HEK293 (cell line): ENCODE measurements around the gene FAM240B.

Experiments
- CTCF ChIA-PET: fragments of 350-600 bp; formaldehyde crosslinking; extraction: SDS; loops from one replicate; lab custom pipeline; 2021; ENCODE audit warnings: antibody characterized with exemption; lab: Yijun Ruan, JAX
- POLR2A ChIA-PET: fragments of 300-600 bp; formaldehyde crosslinking; extraction: SDS; loops from one replicate; lab custom pipeline; 2020; ENCODE audit warnings: antibody characterized with exemption, inconsistent platforms; lab: Yijun Ruan, JAX
- H3K27ac ChIP-seq: fragments of 200-500 bp; sonication (Bioruptor generic); 2 replicates; pipeline ENCODE4 v1.5.1; 2014; ENCODE audit warnings: low read depth, low read length, control low read depth, inconsistent platforms; ENCODE audit errors: extremely low read depth
- H3K36me3 ChIP-seq, 2 experiments: fragments of 200-500 bp in 1 of 2; sonication (Bioruptor generic) in 1 of 2; 1 replicate in 1 of 2; 2 replicates in 1 of 2; pipeline ENCODE4 v1.5.1; 2014 to 2017; ENCODE audit warnings: inconsistent platforms in 2 of 2, low read length in 2 of 2; ENCODE audit not compliant: control insufficient read depth in 2 of 2, insufficient read depth in 1 of 2
- H3K4me1 ChIP-seq: fragments of 200-500 bp; sonication (Bioruptor generic); 2 replicates; pipeline ENCODE4 v1.5.1; 2014; ENCODE audit warnings: mild to moderate bottlenecking, low read length, inconsistent platforms; ENCODE audit not compliant: control insufficient read depth, insufficient read depth
- H3K4me3 ChIP-seq: 2 replicates; pipeline ENCODE4 v1.5.1; 2011; ENCODE audit warnings: low read depth, mild to moderate bottlenecking, control low read depth, low read length, moderate library complexity
- H3K9me3 ChIP-seq: fragments of 200-500 bp; sonication (Bioruptor generic); 2 replicates; pipeline ENCODE4 v1.5.1; 2014; ENCODE audit warnings: low read depth, low read length, inconsistent platforms; ENCODE audit not compliant: control insufficient read depth, insufficient read depth
- BCL11A ChIP-seq: fragments of 450-650 bp; formaldehyde crosslinking; IDR thresholded peaks from 2 replicates; pipeline ENCODE4 v1.5.1; 2016; ENCODE audit warnings: low read depth, missing biosample characterization, missing genetic modification characterization
- HOXD13 ChIP-seq: sonication (generic); formaldehyde crosslinking; IDR thresholded peaks from 2 replicates; pipeline ENCODE4 v1.8.0; 2022; ENCODE audit warnings: missing genetic modification reagents, borderline replicate concordance
- KLF10 ChIP-seq: fragments of 450-650 bp; IDR thresholded peaks from 2 replicates; pipeline ENCODE4 v1.5.1; 2018; ENCODE audit warnings: missing biosample characterization, mild to moderate bottlenecking, missing genetic modification characterization
- ZEB2 ChIP-seq: fragments of 450-650 bp; formaldehyde crosslinking; IDR thresholded peaks from 2 replicates; pipeline ENCODE4 v1.5.1; 2016; ENCODE audit warnings: missing biosample characterization, missing genetic modification characterization
- ZIC2 ChIP-seq: fragments of 450-650 bp; formaldehyde crosslinking; IDR thresholded peaks from 2 replicates; pipeline ENCODE4 v1.5.1; 2016; ENCODE audit warnings: missing biosample characterization, missing genetic modification characterization
- ZNF148 ChIP-seq: fragments of 450-650 bp; formaldehyde crosslinking; IDR thresholded peaks from 2 replicates; pipeline ENCODE4 v1.5.0; 2017; ENCODE audit warnings: missing biosample characterization, missing genetic modification characterization, borderline replicate concordance
- ZNF324 ChIP-seq: fragments of 450-650 bp; formaldehyde crosslinking; IDR thresholded peaks from 2 replicates; pipeline ENCODE4 v1.5.1; 2016; ENCODE audit warnings: missing biosample characterization, missing genetic modification characterization
- ZNF404 ChIP-seq: fragments of 450-650 bp; formaldehyde crosslinking; IDR thresholded peaks from 2 replicates; pipeline ENCODE4 v1.5.1; 2017; ENCODE audit warnings: missing biosample characterization, missing genetic modification characterization
- ZNF518A ChIP-seq: fragments of 450-650 bp; formaldehyde crosslinking; conservative IDR thresholded peaks from 2 replicates; pipeline ENCODE4 v1.5.1; 2016; ENCODE audit warnings: low read depth, missing biosample characterization, missing genetic modification characterization
- ZNF624 ChIP-seq: fragments of 450-650 bp; formaldehyde crosslinking; IDR thresholded peaks from 2 replicates; pipeline ENCODE4 v1.5.1; 2017; ENCODE audit warnings: missing biosample characterization, missing genetic modification characterization
- ZNF654 ChIP-seq: fragments of 450-650 bp; formaldehyde crosslinking; IDR thresholded peaks from 2 replicates; pipeline ENCODE4 v1.5.1; 2016; ENCODE audit warnings: low read depth, missing biosample characterization, missing genetic modification characterization
- ZNF777 ChIP-seq: fragments of 450-650 bp; formaldehyde crosslinking; IDR thresholded peaks from 2 replicates; pipeline ENCODE4 v1.5.1; 2017; ENCODE audit warnings: missing biosample characterization, missing genetic modification characterization, borderline replicate concordance
- ZNF792 ChIP-seq: fragments of 450-650 bp; formaldehyde crosslinking; IDR thresholded peaks from 2 replicates; pipeline ENCODE4 v1.5.1; 2016; ENCODE audit warnings: missing biosample characterization, missing genetic modification characterization
- TF ChIP-seq, protein P1 (sequence below): fragments of 450-650 bp; formaldehyde crosslinking; IDR thresholded peaks from 2 replicates; pipeline ENCODE4 v1.5.1; 2016; ENCODE audit warnings: missing biosample characterization, missing genetic modification characterization
- TF ChIP-seq, protein P2 (sequence below): fragments of 450-650 bp; formaldehyde crosslinking; IDR thresholded peaks from 2 replicates; pipeline ENCODE4 v1.5.1; 2016; ENCODE audit warnings: missing biosample characterization, missing genetic modification characterization

Gene FAM240B

DNA sequence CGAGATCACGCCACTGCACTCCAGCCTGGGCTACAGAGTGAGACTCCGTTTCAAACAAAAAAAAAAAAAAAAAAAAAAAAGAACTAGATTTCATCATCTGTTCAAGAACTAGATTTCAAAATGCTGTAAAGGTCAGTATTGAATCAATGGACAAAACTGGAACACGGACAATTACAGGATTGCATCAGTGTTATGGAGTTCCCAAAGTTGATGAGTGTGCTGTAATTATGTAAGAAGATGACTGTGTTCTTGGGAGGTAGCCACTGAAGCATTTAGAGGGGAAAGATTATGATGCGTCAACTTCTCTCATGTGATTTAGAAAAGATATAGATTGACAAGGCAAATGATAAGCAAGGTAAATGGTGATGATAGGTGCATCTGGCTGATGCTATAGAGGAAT is 6.5 kb downstream of the FAM240B start (continued):
- TF ChIP-seq ZNF324 (tag by site-specific recombination), result peak; percentile 19; the same call in 1 of the 2 replicates
- 0 out of 2 replicates have a peak, but pooled peaks have one; percentile 41 for TF ChIP-seq ZEB2 (tag by site-specific recombination)
- no peak for TF ChIP-seq ZNF404

- Histone ChIP-seq H3K27ac (no peak overlapping the region), H3K4me1 (no peaks in the 10 kb centered on the region), H3K4me3 (no peak overlapping the region), H3K9me3 (no peaks in the 10 kb centered on the region), H3K36me3 (no peaks in the 10 kb centered on the region)
- TF ChIP-seq, protein P1, sequence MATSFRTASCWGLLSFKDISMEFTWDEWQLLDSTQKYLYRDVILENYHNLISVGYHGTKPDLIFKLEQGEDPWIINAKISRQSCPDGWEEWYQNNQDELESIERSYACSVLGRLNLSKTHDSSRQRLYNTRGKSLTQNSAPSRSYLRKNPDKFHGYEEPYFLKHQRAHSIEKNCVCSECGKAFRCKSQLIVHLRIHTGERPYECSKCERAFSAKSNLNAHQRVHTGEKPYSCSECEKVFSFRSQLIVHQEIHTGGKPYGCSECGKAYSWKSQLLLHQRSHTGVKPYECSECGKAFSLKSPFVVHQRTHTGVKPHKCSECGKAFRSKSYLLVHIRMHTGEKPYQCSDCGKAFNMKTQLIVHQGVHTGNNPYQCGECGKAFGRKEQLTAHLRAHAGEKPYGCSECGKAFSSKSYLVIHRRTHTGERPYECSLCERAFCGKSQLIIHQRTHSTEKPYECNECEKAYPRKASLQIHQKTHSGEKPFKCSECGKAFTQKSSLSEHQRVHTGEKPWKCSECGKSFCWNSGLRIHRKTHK (tag by site-specific recombination), result no peak
- TF ChIP-seq ZNF518A (tag by site-specific recombination) (no peak), ZNF148 (tag by site-specific recombination) (no peak), BCL11A (tag by site-specific recombination) (no peak), ZNF624 (tag by site-specific recombination) (no peak), ZNF777 (tag by site-specific recombination) (no peak)
- TF ChIP-seq, protein P2, sequence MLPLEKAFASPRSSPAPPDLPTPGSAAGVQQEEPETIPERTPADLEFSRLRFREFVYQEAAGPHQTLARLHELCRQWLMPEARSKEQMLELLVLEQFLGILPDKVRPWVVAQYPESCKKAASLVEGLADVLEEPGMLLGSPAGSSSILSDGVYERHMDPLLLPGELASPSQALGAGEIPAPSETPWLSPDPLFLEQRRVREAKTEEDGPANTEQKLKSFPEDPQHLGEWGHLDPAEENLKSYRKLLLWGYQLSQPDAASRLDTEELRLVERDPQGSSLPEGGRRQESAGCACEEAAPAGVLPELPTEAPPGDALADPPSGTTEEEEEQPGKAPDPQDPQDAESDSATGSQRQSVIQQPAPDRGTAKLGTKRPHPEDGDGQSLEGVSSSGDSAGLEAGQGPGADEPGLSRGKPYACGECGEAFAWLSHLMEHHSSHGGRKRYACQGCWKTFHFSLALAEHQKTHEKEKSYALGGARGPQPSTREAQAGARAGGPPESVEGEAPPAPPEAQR (tag by site-specific recombination), result no peak
- ChIA-PET CTCF (interaction anchor here (0.7 to 8.7 kb wide), 9 partner anchors 19 to 239 kb away, joined by 3 to 56 read pairs (median 5); no protein-coding TSS in a partner anchor), POLR2A (no interaction called here)
These were observed 11.2 kb downstream of the FAM240B start for GRCh38 chr9:38708759-38709158.

- no peaks in the 10 kb centered on the region for H3K9me3 ChIP-seq
- H3K36me3 ChIP-seq, result no peaks in the 10 kb centered on the region
- CTCF ChIA-PET, result interaction anchor here (0.7 to 8.7 kb wide), 13 partner anchors 9 to 66 kb away, joined by 3 to 56 read pairs (median 5); no protein-coding TSS in a partner anchor
- H3K4me3 ChIP-seq, result no peak overlapping the region
- POLR2A ChIA-PET, result no interaction called here
- H3K4me1 ChIP-seq, result no peaks in the 10 kb centered on the region
- TF ChIP-seq ZIC2 (tag by site-specific recombination) (0 out of 2 replicates have a peak, but pooled peaks have one; percentile 15), ZNF792 (tag by site-specific recombination) (no peak), HOXD13 (no peak), KLF10 (no peak), ZNF654 (peak; percentile 35)
- H3K27ac ChIP-seq, result no peak overlapping the region
These were observed 11.9 kb downstream of the FAM240B start for GRCh38 chr9:38707885-38708637.
